Measurements from ENCODE around the gene PARP15. TPM values are rescaled to one million over a fixed set of nuclear protein-coding genes. Genes with fewer than 3 reads are reported as not detected.
"Not testable (repeated sequence)": the region's sequence is repeated elsewhere in the genome, so short reads cannot be mapped to it uniquely, and the experiment has no call there.

PARP15 gene
- total RNA-seq, 1 donor from 2014 or later: not detected

GRCh38 chr3:122651962-122652361 is 74.5 kb downstream of the PARP15 start:
- not testable (repeated sequence) for H3K9me3 Mint-ChIP-seq; H3K4me3 Mint-ChIP-seq; H3K9ac ChIP-seq; H4K20me1 ChIP-seq (ENCODE audit: low read depth); H3F3A ChIP-seq (ENCODE audit: low read depth); H3K27me3 ChIP-seq; H3K27ac Mint-ChIP-seq; H2AFZ ChIP-seq (replicated peaks); H3K36me3 ChIP-seq; H3K4me3 ChIP-seq; H3K27me3 Mint-ChIP-seq (ENCODE audit: insufficient read depth, low read depth); H3K79me2 ChIP-seq (ENCODE audit: low read depth); H3K36me3 Mint-ChIP-seq; DNase-seq (ENCODE audit: low spot score); H3K4me2 ChIP-seq; H3K4me1 ChIP-seq; H3K9me3 ChIP-seq (ENCODE audit: low read depth); H3K27ac ChIP-seq
- peaks cover 10% of the 10 kb centered on the region for H3K4me1 Mint-ChIP-seq

DNA sequence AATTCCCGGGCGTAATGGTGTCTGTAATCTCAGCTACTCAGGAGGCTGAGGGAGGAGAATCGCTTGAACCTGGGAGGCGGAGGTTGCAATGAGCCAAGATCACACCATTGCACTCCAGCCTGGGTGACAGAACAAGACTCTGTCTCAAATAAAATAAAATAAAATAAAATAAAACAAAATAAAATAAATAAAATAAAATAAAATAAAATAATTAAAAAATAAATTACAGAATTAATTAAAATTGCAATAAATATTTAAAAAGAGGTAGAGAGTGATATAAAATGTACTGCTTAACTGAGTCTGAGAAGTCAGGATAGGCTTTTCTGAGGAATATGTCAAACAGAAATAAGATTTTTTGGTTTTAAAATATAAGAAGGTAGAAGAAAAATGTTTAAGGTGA is 80.9 kb downstream of the PARP15 start:
- H3K27me3 ChIP-seq; H3K27me3 Mint-ChIP-seq (ENCODE audit: insufficient read depth, low read depth); H3K4me3 Mint-ChIP-seq; H3K4me1 Mint-ChIP-seq; H3K79me2 ChIP-seq (ENCODE audit: low read depth); H3K9ac ChIP-seq; H3F3A ChIP-seq (ENCODE audit: low read depth); H4K20me1 ChIP-seq (ENCODE audit: low read depth); H3K4me1 ChIP-seq; DNase-seq (ENCODE audit: low spot score); H3K36me3 Mint-ChIP-seq; H3K4me3 ChIP-seq; H3K27ac Mint-ChIP-seq; H3K4me2 ChIP-seq; H3K36me3 ChIP-seq; H3K9me3 ChIP-seq (ENCODE audit: low read depth); H3K27ac ChIP-seq: not testable (repeated sequence)
- H3K9me3 Mint-ChIP-seq: peaks cover 14% of the 10 kb centered on the region
- H2AFZ ChIP-seq (replicated peaks): peak overlapping the region; percentile 92

DNA sequence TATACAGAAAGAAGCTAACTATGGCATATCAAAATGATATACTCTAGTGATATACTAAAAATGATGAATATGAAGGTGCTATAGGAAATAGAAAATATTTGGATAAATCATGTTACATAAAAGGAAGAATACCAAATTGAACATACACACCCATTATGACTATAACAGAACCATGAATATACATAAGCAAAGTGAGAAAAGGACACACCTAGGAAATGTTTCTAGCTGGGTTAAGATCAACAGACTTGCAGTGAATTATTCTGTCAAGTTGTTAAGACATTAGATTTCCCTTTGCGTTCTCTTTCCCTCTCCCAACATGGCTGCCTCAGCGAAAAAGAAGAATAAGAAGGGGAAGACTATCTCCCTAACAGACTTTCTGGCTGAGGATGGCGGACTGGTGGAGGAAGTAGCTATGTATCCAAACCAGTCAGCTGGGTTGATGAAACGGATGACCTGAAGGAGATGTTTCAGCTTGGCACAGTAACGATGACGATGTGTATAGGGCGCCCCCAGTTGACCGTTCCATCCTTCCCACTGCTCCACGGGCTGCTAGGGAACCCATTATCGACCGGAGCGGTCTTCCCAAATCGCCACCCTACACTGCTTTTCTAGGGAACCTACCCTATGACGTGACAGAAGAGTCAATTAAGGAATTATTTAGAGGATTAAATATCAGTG is 83.0 kb downstream of the PARP15 start:
- H3K27me3 Mint-ChIP-seq (ENCODE audit: insufficient read depth, low read depth): peaks cover 2% of the 10 kb centered on the region
- no peaks in the 10 kb centered on the region for H4K20me1 ChIP-seq (ENCODE audit: low read depth)
- peaks cover 5% of the 10 kb centered on the region for H3K4me1 Mint-ChIP-seq
- no peak overlapping the region for H3K4me2 ChIP-seq
- DNase-seq (ENCODE audit: low spot score): peak; percentile 61
- peaks cover 14% of the 10 kb centered on the region for H3K9me3 Mint-ChIP-seq
- no peak overlapping the region for H3K27ac ChIP-seq
- no peaks in the 10 kb centered on the region for H3K9me3 ChIP-seq (ENCODE audit: low read depth)
- no peaks in the 10 kb centered on the region for H3F3A ChIP-seq (ENCODE audit: low read depth)
- H3K79me2 ChIP-seq (ENCODE audit: low read depth): no peaks in the 10 kb centered on the region
- no peaks in the 10 kb centered on the region for H3K36me3 Mint-ChIP-seq
- TF ChIP-seq, protein P1, sequence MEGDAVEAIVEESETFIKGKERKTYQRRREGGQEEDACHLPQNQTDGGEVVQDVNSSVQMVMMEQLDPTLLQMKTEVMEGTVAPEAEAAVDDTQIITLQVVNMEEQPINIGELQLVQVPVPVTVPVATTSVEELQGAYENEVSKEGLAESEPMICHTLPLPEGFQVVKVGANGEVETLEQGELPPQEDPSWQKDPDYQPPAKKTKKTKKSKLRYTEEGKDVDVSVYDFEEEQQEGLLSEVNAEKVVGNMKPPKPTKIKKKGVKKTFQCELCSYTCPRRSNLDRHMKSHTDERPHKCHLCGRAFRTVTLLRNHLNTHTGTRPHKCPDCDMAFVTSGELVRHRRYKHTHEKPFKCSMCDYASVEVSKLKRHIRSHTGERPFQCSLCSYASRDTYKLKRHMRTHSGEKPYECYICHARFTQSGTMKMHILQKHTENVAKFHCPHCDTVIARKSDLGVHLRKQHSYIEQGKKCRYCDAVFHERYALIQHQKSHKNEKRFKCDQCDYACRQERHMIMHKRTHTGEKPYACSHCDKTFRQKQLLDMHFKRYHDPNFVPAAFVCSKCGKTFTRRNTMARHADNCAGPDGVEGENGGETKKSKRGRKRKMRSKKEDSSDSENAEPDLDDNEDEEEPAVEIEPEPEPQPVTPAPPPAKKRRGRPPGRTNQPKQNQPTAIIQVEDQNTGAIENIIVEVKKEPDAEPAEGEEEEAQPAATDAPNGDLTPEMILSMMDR (IDR thresholded peaks at IDR 0.05): peak; percentile 51
- no peak for TF ChIP-seq EZH2phosphoT487 (IDR thresholded peaks at IDR 0.05)
- no peak overlapping the region for H3K27ac Mint-ChIP-seq
- H3K4me3 ChIP-seq: no peak overlapping the region
- no peaks in the 10 kb centered on the region for H3K36me3 ChIP-seq
- H3K4me3 Mint-ChIP-seq: no peak overlapping the region
- peaks cover 3% of the 10 kb centered on the region for H3K27me3 ChIP-seq
- no peak overlapping the region for H3K9ac ChIP-seq
- H2AFZ ChIP-seq (replicated peaks): peak overlapping the region; percentile 90
- peaks cover 7% of the 10 kb centered on the region for H3K4me1 ChIP-seq

DNA sequence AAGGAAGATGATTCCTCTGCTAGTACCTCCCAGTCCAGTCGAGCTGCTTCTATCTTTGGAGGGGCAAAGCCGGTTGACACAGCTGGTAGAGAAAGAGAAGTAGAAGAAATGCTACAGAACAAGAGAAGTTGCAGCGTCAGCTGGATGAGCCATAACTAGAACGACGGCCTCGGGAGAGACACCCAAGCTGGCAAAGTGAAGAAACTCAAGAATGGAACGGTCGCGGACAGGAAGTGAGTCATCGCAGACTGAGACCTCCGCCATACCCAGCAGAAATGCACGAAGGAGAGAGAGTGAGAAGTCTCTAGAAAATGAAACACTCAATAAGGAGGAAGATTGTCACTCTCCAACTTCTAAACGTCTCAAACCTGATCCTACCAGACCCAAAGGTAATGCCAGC is 84.2 kb downstream of the PARP15 start:
- TF ChIP-seq EZH2 (IDR thresholded peaks at IDR 0.05): no peak
- TF ChIP-seq, protein P1 (IDR thresholded peaks at IDR 0.05): no peak
- TF ChIP-seq EZH2phosphoT487 (IDR thresholded peaks at IDR 0.05): no peak
- Histone ChIP-seq H3F3A (ENCODE audit: low read depth) (no peaks in the 10 kb centered on the region), H2AFZ (replicated peaks) (no peak overlapping the region), H3K79me2 (ENCODE audit: low read depth) (no peaks in the 10 kb centered on the region), H3K4me3 (no peak overlapping the region), H3K36me3 (no peaks in the 10 kb centered on the region), H3K4me2 (no peak overlapping the region), H3K9ac (no peak overlapping the region), H4K20me1 (ENCODE audit: low read depth) (no peaks in the 10 kb centered on the region), H3K27ac (no peak overlapping the region), H3K4me1 (peaks cover 7% of the 10 kb centered on the region), H3K9me3 (ENCODE audit: low read depth) (no peaks in the 10 kb centered on the region), H3K27me3 (peaks cover 3% of the 10 kb centered on the region)
- no peak overlapping the region for H3K4me3 Mint-ChIP-seq
- no peaks in the 10 kb centered on the region for H3K36me3 Mint-ChIP-seq
- no peak overlapping the region for H3K27ac Mint-ChIP-seq
- H3K4me1 Mint-ChIP-seq: peaks cover 5% of the 10 kb centered on the region
- peaks cover 14% of the 10 kb centered on the region for H3K9me3 Mint-ChIP-seq
- DNase-seq (ENCODE audit: low spot score): no peak
- peaks cover 2% of the 10 kb centered on the region for H3K27me3 Mint-ChIP-seq (ENCODE audit: insufficient read depth, low read depth)
